ENCODE measurements around the gene PLCD4.

The PLCD4 gene

DNA sequence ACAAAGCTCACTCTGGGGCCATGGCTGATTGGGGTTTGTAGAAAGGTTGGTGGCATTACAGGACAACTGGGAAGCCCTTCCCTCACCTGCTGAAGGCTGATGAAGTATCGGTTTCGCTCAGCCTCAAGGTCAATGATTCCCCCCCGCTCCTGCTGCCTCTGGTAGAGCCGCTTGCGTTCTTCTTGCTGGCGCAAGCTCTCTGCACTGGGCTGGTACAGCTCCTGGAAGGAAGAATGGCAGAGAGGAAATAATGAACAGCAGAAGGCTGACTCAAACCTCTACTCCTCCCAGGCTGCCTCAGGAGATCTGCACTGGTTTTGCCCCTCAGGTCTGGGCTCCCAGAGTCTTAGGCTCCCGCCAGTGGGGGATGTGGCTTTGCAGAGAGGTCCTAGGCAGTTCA, 57.0 kb downstream of the PLCD4 start:
- Mint-ChIP-seq H3K9me3 (no peaks in the 10 kb centered on the region), H3K36me3 (ENCODE audit: low read depth) (peaks cover 45% of the 10 kb centered on the region), H3K27me3 (ENCODE audit: low read depth) (no peaks in the 10 kb centered on the region), H3K4me1 (ENCODE audit: low read depth) (peaks cover 9% of the 10 kb centered on the region), H3K4me3 (no peak overlapping the region), H3K27ac (no peak overlapping the region)
- DNase-seq (ENCODE audit: low spot score): no peak

DNA sequence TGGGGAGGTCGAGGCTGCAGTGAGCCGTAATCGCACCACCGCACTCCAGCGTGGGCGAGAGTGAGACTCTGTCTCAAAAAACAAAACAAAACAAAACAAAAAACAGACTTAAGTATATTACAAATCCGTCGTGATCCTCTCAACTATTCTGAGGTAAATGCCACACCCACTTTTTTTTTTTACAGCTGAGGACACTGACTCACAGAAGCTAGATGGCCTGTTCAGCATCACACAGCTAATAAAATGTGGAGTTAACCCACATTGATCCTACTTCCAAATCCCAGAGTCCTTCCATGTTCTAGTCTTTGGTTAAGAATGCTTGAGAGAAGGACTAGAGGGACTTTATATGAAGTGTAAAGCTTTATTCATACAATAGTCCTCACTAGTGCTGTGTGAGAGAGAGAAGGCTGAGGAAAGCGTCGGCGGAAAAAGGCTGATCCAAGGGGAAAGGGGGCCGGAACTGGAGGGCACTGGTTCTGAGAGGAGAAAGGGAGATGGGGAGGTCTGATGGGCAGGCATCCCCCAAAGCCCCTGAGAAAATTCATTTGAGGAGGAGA, 63.5 kb downstream of the PLCD4 start:
- Mint-ChIP-seq H3K27me3 (ENCODE audit: low read depth) (no peaks in the 10 kb centered on the region), H3K4me1 (ENCODE audit: low read depth) (peaks cover 20% of the 10 kb centered on the region), H3K4me3 (peak overlapping the region; percentile 99), H3K9me3 (no peaks in the 10 kb centered on the region), H3K27ac (peak overlapping the region; percentile 92), H3K36me3 (ENCODE audit: low read depth) (peaks cover 11% of the 10 kb centered on the region)
- no peak for DNase-seq (ENCODE audit: low spot score)

DNA sequence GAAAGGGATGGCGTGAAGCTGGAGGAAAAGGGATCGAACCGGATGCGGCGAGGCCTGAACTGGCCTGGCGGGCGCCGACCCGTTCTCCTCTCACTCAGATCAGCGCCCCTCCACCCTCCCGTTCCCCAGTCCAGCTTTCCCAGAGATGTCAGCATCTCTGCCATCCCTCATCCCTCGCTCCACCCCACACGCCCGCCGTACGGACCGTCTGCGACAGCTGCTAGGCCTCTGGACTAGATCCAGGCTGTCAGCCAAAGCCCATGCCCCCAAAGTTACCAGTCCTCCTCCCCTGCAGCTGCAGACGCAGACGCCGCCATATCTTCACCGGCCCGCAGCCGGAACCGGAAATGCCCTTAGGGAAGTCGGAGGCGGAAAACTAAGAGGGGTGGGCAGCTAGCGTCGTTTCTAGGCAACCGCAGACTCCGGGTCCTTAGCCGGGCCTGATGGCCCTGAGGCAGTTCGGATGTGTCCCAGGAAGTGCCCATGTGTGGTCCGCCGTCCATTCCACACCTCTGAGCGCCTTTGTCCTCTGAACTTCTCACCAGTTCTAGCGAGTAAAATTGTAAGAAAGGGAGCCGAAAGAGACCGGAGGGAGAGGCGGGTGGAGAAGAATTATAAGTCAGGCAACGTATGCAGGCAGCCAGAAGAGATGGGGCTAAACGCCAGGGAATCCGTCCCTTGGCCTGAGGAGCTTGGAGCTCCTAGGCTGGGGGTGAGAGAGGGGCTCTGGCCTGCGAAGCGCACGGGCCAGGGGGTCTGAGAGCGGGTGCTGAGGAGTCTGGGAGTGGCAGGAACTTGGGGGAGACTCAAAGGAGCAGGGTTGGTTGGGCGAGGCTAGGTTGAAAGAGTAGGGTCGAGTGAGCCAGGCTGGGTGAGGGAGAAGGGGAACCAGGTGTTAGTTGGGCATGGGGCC, 64.2 kb downstream of the PLCD4 start, which contains the start of the genes RNF25 and STK36:
Gene RNF25, minus strand, starts transcription at position 349 of the 913 bp plus-strand sequence. Its CDS starts 32 bp downstream, at position 317.
Gene STK36, plus strand, starts transcription at position 433 of the 913 bp plus-strand sequence. CDS start 744 bp downstream, outside the sequence.
- peaks cover 6% of the 10 kb centered on the region for H3K36me3 Mint-ChIP-seq (ENCODE audit: low read depth)
- peak within 1 kb of the TSS; percentile 99 for H3K4me3 Mint-ChIP-seq
- H3K27ac Mint-ChIP-seq: peak within 1 kb of the TSS; percentile 92
- no peaks in the 10 kb centered on the region for H3K27me3 Mint-ChIP-seq (ENCODE audit: low read depth)
- H3K4me1 Mint-ChIP-seq (ENCODE audit: low read depth): peaks cover 20% of the 10 kb centered on the region
- no peaks in the 10 kb centered on the region for H3K9me3 Mint-ChIP-seq
- peak; percentile 79 for DNase-seq (ENCODE audit: low spot score)

DNA sequence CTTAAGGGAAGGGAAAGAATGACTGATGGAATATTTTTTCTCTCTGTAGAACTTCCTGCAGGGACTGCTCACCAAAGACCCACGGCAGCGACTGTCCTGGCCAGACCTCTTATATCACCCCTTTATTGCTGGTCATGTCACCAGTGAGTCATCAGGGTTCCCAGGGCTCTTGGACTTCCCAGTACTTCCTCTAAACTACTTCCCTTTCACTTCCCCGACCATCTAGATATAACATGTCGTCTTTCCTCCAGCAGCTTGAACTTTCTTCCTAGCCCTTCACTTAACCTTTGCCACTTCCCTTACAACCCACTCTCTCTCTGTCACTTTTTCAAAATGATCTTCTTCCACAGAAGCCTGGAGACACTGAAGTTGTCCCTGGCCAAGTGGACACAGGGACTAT, 71.4 kb downstream of the PLCD4 start:
- Mint-ChIP-seq H3K4me3 (no peak overlapping the region), H3K27me3 (ENCODE audit: low read depth) (no peaks in the 10 kb centered on the region), H3K27ac (no peak overlapping the region), H3K36me3 (ENCODE audit: low read depth) (no peaks in the 10 kb centered on the region), H3K9me3 (no peaks in the 10 kb centered on the region), H3K4me1 (ENCODE audit: low read depth) (no peaks in the 10 kb centered on the region)
- DNase-seq (ENCODE audit: low spot score): no peak

DNA sequence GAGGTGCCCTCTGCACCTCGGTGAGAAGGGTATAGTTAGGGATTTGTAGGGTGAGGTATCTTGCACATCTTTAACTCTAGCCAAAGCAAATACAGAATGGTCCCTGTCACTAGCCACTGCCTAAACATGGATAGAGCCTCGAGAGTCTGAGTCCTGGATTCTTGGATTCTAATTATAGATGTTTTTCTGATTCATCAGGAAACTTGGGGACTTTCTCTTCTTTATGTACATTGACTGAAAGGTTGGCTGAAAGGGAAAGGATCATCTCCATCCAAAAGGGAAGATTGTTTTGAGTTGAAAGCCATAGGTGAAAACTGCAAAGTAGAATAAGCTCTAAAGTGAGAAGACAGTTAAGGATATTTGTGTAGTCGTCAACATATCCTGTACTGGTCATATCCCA, 72.4 kb downstream of the PLCD4 start:
- no peaks in the 10 kb centered on the region for H3K4me1 Mint-ChIP-seq (ENCODE audit: low read depth)
- no peak overlapping the region for H3K27ac Mint-ChIP-seq
- no peak for DNase-seq (ENCODE audit: low spot score)
- H3K36me3 Mint-ChIP-seq (ENCODE audit: low read depth): no peaks in the 10 kb centered on the region
- H3K27me3 Mint-ChIP-seq (ENCODE audit: low read depth): no peaks in the 10 kb centered on the region
- no peaks in the 10 kb centered on the region for H3K9me3 Mint-ChIP-seq
- H3K4me3 Mint-ChIP-seq: no peak overlapping the region

All from T-helper 2 cell treated with Interferon-gamma antibody and Interleukin-4, amounts not matched to agents 5 μg/mL and 100 μg/mL, for 36 hours (primary cell).